ENCODE data around the gene GPR135. TPM values are rescaled to one million over a fixed set of nuclear protein-coding genes. Genes with fewer than 3 reads are reported as not detected.

Gene GPR135
- total and polyA plus RNA-seq, 8 donors: 0.93 to 2.0 (median 1.3) TPM

DNA sequence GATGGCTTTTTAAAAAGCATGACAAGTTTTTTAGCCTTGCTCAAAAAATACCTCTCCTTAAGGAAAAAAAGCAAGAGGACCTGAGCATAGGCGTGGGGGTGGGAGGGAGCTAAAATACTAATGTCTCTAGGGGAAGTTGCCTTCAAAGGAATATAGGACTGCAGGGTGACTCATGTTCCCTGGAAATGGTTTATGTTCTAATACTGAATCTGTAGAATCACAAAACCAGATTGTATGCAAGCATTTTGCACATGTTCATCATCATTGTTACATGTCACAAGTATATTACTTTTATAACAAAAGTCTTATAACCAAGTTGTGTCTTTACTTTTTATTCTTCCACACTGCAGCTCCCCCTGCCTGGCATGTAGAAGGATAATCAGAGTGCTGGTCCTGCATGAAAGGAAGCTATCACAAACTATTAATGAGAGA is 36.6 kb downstream of the GPR135 start:
- Histone ChIP-seq H3K4me1 (no peaks in the 10 kb centered on the region), H3K27me3 (no peaks in the 10 kb centered on the region), H3K36me3 (no peaks in the 10 kb centered on the region), H3K27ac (no peak overlapping the region), H3K4me3 (no peak overlapping the region), H3K9me3 (no peaks in the 10 kb centered on the region)
- peak in 1 of 4 donors; percentile 29 for ATAC-seq
- TF ChIP-seq, protein P1, sequence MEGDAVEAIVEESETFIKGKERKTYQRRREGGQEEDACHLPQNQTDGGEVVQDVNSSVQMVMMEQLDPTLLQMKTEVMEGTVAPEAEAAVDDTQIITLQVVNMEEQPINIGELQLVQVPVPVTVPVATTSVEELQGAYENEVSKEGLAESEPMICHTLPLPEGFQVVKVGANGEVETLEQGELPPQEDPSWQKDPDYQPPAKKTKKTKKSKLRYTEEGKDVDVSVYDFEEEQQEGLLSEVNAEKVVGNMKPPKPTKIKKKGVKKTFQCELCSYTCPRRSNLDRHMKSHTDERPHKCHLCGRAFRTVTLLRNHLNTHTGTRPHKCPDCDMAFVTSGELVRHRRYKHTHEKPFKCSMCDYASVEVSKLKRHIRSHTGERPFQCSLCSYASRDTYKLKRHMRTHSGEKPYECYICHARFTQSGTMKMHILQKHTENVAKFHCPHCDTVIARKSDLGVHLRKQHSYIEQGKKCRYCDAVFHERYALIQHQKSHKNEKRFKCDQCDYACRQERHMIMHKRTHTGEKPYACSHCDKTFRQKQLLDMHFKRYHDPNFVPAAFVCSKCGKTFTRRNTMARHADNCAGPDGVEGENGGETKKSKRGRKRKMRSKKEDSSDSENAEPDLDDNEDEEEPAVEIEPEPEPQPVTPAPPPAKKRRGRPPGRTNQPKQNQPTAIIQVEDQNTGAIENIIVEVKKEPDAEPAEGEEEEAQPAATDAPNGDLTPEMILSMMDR (IDR thresholded peaks at IDR 0.05): no peak
- FAIRE-seq: no peak
- 80 to 83% methylated on average over 1 of the region's 1 CpG for WGBS, 2 donors
- intact Hi-C loops (cut with DNase I): no loop called here
- no peak for DNase-seq

- no peak for FAIRE-seq
- Histone ChIP-seq H3K36me3 (no peaks in the 10 kb centered on the region), H3K4me3 (no peak overlapping the region), H3K27ac (no peak overlapping the region), H3K9me3 (no peaks in the 10 kb centered on the region), H3K4me1 (no peaks in the 10 kb centered on the region), H3K27me3 (no peaks in the 10 kb centered on the region)
- TF ChIP-seq, protein P1 (IDR thresholded peaks at IDR 0.05): no peak
- DNase-seq: peak in 1 of 6 donors; percentile 24
- ATAC-seq: peak in 3 of 4 donors; percentile 16 to 40 (median 36)
- WGBS, 2 donors: 76 to 81% methylated on average over 13 of the region's 13 CpGs
- intact Hi-C loops (cut with DNase I): no loop called here
Measured at GRCh38 chr14:59427653-59428580, 37.3 kb downstream of the GPR135 start.

DNA sequence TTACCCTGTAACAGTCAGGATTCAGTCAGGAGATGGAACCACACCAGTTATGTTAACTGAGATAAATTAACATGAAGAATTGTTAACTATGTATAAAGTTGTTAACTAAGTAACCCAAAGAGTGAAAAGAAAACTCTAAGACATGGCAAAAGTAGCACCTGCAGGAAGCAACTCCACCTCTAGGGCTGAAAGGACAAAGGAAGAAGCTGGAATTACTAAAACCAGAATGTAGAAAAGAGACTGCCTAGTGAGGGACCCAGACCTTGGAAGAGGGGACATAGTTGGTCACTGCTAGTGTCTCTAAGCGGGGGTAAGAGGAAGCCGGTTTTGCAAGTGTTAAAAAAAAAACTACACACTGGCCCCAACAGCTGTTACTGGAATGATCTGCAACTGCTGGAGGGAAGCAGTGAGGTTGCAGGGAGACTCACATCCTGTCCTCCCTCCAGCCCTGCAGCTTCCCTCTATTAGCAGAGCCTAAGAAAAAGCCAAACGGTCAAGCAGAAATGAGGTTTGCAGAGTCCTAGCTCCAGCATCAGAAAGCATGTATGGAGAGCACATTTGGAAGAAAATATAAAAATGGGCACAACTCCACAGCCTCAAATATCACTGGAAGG is 39.8 kb downstream of the GPR135 start:
- FAIRE-seq (no peak), DNase-seq (no peak), ATAC-seq (peak in 3 of 4 donors; percentile 22 to 67 (median 54))
- Histone ChIP-seq H3K27ac (no peak overlapping the region), H3K36me3 (no peaks in the 10 kb centered on the region), H3K27me3 (no peaks in the 10 kb centered on the region), H3K4me3 (no peak overlapping the region), H3K9me3 (no peaks in the 10 kb centered on the region), H3K4me1 (no peaks in the 10 kb centered on the region)
- TF ChIP-seq, protein P1 (IDR thresholded peaks at IDR 0.05): no peak
- intact Hi-C loops (cut with DNase I): no loop called here
- 54 to 60% methylated on average over 3 of the region's 3 CpGs for WGBS, 2 donors

DNA sequence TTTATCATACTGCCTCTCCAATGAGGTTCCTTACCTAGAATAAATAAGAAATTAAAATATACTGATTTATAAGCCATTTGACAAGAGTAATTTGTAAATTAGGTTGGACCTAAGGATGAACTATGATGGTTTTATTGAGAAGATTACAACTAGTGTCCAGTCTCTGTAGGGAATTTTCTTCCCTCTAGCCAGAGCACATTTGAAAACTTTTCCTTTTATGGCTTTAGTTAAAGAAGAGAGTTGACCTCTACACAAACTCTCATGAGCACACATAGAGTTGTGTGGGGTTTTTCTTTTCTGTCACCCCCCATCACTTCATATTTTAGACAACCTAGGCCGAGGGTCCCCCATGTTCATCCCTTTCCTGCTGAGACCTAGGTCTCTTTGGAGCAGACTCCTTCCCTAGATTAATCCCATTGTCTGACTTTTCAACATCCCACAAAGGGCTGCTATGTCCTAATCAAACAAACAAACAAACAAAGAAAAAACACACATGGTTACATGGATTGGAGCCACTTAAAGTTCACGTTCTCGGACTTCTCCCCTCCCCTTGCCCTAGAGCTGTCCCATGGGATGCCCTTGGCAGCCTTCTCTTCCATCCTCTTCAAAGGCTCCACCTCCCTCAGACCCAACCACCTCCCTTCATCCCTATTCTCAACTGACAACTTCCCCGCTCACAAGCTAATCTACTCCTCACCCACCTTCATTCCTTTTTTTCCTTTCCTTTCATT is 40.7 kb downstream of the GPR135 start:
- FAIRE-seq: no peak
- H3K4me1 ChIP-seq: no peaks in the 10 kb centered on the region
- TF ChIP-seq, protein P1 (IDR thresholded peaks at IDR 0.05): no peak
- WGBS, 2 donors: 53 to 61% methylated on average over 4 of the region's 4 CpGs
- H3K9me3 ChIP-seq: no peaks in the 10 kb centered on the region
- no peaks in the 10 kb centered on the region for H3K27me3 ChIP-seq
- H3K36me3 ChIP-seq: no peaks in the 10 kb centered on the region
- DNase-seq: peak in 1 of 6 donors; percentile 18
- no peak overlapping the region for H3K27ac ChIP-seq
- H3K4me3 ChIP-seq: no peak overlapping the region
- intact Hi-C loops (cut with DNase I): no loop called here
- ATAC-seq: peak in 3 of 4 donors; percentile 36 to 56 (median 48)
